GM18873 (cell line): Measurements from ENCODE around the gene ADGB.

Experiments used
- ATAC-seq: cut with Tn5 transposase; IDR thresholded peaks from one replicate; pipeline ENCODE4 v1.9.1; 2021; ENCODE audit warnings: mild to moderate bottlenecking, moderate library complexity, moderate number of reproducible peaks; ENCODE audit not compliant: unreplicated experiment, low FRiP score

The ADGB gene

DNA sequence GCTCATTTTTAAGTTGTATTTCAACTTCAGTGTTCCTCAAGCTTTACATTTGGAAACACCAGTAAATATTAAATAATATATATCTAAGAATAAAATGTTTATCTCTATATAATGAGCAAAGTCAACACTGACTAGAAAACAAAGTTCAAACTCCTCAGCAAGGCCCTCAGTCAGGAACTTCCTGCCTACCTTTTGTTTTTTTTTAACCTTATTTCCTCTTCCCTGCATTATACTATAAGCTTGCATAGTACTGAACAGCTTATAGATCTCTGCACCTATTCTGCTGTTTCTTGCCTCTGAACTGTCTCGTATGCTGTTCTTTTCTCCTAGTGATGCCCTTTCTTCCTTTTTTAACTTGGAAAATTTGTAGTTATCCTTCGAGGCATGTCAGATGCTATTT, 29.6 kb downstream of the ADGB start:
- ATAC-seq, result no peak

DNA sequence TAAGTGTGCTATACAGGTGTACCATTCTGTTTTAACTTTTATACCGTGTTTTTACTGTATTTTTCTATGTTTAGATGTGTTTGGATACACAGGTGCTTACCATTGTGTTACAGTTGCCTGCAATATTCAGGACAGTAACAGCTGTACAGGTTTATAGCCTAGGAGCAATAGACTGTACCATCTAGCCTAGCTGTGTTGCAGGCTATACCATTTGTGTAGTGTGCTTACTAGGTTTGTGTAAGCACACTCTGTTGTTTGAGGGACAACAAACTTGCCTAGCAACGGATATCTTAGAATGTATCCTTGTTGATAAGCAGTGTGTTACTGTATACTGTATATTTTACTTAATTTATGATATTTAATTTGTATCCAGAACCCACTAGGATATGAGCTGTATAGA, 35.2 kb downstream of the ADGB start:
- no peak for ATAC-seq

DNA sequence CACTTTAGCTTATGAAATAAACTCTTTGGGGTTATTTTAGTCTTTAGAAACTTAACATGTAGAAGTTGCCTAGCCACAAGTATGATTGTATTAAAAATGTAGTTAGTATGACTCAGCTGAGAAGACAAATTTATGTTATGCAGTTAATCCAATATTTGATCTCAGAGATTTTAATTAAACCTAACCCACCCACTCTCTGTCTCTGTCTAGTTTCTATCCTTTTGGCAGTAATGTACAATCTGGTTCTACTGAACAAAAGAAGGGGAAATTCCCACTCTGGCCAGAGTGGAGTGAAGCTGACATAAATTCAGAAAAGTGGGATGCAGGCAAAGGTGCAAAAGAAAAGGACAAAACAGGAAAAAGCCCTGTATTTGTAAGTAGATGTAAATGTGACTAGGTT, 36.4 kb downstream of the ADGB start:
- ATAC-seq, result no peak

DNA sequence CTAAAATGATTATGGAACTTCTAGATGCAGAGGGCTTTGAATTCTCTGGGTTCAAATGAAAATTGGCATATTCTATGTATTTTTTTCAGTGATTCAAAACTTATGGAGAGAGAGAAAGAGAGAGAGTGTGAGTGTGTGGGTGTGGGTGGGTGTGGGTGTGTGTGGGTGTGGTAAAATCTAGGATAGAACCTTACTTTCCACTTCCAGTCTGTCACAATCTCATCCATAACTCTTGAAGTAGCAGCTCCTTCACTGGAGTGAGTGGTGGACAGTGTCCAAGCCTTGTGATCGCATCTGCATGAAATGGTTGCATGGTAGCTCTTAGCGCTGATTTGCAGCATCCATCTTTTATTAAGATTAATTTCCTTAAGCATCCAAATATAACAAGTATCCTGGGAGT, 37.7 kb downstream of the ADGB start:
- no peak for ATAC-seq

DNA sequence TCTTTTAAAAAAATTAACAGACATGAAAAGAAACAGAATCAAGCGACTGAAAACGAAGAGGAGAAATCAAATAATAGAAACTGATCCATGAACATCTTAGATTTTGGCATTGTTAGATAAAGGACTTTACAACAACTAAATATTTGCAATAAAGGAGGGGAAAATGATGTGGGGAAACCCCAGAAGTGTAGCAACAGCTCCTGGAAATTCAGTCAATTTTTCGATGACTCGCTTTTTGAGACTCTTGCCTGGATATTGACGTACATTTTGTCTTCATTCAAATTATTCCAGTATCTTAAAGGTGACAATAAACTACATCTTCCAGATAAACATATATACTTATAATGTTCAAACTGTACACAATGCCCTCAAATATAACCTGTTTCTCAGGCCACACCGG, 44.1 kb downstream of the ADGB start:
- ATAC-seq, result no peak

DNA sequence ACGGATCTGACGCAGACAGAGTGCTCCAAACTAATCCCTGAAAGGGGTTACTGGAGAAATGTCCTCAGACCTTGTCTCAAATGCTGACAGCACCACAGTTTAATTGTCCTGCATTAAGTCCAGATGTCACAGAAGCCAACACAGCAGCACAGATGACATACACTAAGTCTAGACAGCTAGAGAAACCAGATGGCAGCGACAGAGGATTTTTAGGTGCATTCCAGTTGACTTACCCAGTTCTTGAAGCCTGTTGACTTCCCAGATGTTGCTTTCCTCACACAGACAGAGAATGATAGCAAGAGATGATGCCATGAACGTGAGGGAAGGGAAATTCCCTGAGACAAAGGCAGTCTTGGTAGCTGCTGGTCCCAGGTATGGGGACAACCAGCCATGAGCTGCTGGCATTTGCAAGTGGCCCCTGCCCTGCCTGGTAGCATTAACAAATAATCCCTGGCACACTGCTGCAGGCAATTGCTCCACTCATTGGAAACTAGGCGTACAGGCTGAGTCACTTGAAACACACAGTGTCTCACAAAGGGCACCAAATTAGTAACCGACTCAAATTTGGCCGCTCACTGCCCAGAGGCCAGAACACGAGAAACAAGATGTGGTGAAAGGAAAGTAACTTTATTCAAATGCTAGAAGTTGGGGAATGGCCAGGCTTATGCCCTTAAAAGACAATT, 52.2 kb downstream of the ADGB start:
- ATAC-seq, result no peak

DNA sequence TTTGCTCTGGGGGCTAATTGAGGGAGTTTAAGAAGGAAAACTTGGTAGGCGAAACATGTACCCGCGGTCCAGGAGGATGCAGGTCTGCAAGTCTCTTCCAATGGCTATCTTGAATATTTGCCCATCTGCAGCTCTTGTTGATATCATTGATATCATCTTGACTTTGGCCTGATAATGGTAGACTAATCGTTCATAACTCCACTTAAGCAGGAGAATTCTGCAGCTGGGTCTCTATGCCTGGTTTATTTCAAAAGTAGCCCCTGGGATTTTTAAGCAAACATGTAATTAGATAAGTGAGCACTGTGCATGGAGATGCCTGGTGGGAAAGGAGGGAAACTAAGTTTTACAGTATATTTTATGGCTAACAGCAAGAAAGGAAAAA, 52.7 kb downstream of the ADGB start:
- ATAC-seq, result no peak

DNA sequence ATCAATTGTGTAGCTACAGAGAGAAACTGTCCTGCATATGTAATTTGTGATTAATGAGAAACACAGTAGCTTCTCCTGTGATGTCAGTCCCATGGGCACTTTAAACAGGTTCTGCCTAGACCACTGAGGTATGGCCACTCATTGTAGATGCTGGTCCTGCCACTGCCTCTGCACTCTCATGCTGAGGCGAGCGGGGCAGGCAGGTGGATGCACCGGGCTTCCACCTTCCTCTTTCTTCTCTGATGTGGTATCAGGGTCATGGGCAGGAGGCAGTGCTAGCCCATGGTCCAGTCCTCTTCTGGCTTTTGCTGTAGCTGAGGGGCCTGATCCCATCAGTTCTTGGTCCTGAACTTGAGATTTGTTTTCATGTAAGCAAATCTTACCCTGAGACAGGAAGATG, 58.7 kb downstream of the ADGB start:
- no peak for ATAC-seq

DNA sequence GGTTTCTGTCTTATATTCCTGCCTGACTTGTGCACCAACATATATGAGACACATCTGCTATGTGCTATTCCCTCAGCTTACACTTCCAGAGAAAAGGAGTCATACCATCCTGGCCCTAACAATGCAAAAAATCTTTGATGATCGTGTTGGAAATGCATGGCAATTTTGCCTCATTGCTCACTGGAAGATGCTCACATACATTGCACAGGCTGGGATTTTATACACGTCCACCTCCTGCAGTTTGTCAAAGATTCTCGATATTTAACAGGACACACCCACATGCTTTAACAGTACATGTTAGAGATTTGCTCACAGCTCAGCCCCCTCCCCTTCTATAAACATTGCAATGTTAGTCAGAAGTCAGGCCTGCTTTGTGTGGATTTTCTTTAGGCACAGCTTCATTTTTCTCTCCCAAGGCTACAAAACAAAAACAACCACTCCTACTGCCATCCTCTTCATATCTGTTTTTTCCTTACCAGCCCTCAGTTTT, 66.1 kb downstream of the ADGB start:
- no peak for ATAC-seq

DNA sequence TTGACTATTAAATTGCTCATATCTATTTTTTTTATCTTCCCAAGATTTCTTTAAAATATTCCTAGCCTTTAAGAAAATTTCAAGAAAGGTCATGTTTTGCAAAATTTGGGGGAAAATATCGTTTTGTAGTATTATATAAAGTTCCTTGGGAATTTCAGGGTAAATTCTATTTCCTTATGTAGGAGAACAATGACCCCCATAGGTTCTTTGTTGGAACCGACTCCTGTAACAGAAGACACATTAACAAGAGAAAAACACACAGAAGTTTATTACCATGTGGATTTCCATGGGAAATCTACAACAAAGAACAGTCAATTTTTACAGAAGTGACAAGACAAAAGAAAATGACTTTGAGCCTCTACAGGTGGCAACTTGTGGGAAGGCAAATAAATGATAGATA, 68.1 kb downstream of the ADGB start:
- no peak for ATAC-seq

DNA sequence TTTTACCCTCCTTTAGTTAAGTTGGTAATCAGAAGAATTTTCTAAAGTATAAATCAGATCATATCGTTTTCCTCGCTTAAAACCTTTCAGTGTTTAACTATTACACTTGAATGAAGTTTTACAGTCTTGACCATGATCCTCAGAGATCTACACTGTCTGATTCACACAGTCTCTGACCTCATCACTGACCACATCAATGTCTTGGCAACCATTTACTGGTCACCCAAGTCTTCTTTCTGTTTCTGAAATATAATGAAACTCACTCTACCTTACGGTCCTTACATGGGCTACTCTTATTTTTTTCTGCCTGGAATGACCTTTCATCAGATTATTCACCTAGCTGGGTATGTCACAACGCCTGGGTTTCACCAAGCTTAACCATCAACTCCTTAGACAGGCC, 71.4 kb downstream of the ADGB start:
- no peak for ATAC-seq

DNA sequence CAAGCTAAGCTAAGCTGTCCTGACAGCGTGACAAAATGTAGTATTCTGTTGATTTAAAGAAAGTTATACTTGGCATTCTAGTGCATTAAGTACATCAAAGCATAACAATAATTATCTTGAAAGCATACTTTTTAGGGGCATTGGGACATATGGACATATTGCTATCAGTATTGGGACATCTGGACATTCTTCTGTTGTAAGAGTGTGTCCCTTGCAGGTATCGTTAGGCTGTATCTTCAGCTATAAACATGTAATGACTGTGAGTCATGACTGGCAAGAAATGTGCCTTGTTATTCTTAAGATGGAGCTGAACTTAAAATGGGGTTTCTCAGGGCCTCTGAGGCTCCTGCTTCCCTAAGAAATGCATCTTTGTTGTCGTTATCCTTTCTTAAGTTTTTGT, 74.3 kb downstream of the ADGB start:
- no peak for ATAC-seq

DNA sequence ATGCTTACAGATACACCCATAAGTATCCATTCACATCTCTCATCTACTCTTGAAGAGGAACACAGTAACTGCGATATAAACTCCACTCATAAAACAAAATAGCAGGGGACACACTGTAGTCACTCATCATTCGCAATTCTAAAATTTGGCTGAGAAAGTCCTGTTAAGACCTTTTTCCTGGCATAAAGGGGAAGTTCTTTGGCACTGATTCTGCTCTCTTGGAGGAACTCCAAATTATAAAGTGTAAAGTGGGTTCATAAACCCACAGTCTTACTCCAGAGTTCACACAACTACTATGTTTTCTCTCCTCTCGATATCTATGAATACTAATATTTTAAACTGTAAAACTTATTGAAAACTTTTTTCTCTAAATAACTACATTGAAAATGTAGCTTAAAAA, 80.6 kb downstream of the ADGB start:
- no peak for ATAC-seq

DNA sequence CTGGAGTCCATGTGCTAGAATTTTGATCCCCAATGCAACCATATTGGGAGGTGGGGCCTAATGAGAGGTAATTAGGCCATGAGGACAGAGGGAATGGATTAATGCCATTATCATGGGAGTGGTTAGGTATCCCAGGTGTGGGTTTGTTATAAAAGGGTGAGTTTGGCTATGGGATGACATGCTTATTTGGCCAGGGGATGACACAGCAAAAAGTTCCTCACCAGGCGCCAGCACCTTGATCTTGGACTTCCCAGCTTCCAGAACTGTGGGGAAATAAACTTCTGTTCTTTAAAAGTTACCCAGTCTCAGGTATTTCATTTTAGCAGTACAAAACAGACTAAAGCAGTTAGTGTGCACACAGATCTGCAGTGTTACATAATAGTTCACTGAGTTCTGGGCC, 84.1 kb downstream of the ADGB start:
- ATAC-seq, result no peak

DNA sequence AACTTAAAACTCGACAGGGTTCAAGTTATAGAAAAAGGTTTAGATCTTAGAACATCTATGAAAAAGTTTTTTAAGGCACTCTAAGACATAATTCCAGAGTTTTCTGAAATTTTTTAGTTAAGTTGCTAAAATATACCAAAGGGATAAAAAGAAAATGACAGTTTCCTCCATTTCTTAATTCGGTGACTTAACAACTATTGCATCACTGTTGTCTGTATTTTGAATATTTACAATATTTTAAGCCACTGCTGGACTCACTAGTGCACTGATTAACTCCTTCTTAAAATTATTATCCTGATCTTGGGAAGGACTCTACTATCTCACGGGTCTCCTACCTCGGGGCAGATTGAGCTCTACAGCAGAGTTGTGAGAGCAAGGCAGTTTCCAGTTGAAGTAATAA, 91.0 kb downstream of the ADGB start:
- ATAC-seq, result no peak

DNA sequence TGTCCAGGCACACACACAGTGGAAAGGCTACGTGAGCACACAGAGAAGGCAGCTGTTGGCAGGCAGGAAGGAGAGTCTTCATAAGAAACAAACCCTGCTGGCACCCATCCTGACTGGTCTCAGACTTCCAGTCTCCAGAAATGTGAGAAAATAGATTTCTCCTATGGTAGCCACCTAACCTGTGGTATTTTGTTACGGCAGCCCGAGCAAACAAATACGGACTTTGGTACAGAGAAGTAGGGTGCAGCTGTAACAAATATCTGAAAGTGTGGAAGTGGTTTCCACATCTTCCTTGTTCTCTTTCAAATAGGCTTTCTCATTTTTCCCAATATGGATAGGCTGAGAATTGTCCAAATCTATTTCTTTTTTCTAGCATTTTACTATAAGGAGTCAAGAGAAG, 94.6 kb downstream of the ADGB start:
- no peak for ATAC-seq

DNA sequence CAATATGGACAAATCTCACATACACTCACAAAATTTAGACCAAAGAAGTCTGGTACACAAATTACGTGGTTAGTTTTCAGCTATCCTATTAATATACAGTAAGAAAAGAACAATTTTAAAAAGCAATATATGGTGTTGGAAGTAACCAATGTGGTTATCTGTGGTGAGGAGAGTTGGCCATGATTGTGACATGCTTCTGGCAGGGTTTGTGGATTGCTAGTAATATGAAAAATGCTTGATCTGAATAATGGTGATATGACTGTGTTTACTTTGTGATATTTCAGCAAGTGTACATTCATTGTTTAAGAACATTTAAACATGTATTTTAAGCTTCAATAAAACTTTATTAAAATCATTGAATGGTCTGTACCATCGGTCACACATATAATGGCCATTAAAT, 99.1 kb downstream of the ADGB start:
- no peak for ATAC-seq

DNA sequence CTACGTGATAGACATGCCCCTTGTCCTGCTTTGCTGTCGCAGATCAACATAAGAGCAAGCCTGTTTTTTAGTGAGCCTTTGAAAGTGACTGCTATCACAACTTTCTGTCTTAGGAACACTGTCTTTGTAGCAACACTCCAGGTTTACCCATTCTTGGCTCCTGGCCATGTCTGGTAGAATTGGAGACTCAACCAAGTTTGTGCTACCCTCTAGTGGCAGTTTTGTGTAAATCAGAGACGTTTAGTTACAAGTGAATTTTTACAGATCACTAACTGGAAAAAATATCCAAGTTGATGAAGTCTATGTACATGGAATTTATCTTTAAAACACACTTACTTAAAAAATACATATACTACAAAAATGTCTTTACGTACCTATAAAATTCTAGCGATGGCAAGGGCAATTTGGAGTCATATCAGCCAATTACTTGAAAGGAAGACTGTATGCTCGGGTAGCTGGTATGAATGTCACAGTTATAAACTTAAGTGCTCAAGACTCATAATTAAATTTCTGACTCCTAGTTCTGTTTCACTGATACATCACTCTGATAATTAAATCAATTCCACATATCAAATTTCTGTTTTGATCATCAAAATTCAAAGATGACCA, 101.4 kb downstream of the ADGB start:
- ATAC-seq, result peak; percentile 72

DNA sequence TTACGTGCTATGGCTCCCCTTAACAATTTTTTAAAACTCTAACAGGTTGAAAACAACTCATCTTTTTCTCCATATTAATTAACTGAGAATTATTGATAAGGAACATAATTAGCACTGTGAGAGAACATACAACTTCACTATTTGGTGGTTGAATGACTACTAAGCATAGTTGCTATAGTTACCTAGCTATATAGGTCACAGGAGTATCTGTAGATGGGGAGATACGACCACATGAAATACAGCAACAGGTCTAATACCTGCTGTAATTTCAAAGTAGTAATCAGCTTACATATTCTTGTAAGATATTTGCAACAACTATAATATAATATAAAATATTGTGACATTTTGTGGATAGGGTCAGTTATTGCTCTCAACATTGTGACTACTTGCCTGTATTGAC, 102.9 kb downstream of the ADGB start:
- ATAC-seq, result no peak

DNA sequence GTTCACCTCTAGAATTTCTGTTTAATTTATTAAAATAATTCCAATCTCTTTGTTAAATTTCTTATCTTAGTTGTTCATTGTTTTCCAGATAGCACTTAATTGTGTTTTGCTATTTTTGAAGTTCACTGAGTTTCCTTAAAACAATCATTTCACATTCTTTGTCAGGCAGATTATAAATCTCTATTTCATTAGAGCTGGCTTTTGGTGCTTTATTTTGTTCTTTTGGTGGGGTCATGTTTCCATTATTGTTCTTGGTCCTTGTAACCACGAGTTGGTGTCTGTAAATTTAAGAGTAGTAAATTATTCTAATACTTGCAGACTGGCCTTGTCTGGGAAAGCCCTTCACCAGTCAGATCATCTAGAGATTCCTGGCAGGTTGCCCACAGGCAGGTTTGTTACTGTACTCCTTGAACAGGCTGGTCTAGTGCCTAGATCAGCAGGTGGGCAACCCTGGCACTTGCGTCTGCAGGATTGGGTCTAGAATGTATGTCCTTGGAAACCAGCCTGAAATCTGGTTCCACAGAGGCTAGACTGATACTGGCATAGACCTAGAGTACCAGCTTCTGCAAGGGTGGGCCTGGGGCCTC, 110.4 kb downstream of the ADGB start:
- ATAC-seq, result no peak

DNA sequence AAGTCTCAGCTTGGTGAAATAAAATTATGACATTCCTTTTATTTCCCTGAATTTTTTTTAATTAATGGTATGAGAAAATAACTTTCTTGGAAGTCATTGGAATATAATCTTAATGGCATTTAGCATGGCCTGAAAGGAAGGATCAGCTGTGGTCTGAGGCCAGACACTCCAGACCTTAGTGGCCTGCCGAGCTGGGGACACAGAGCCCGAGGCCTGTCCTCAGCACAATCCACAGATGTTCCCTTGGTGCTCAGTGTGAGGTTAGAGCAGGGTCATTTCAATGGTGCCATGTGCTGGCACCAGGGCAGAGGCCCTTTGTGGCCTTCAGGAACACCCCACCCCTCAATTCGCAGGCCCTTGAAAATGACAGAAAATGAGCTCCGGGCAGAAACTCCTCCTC, 120.6 kb downstream of the ADGB start:
- ATAC-seq, result no peak

DNA sequence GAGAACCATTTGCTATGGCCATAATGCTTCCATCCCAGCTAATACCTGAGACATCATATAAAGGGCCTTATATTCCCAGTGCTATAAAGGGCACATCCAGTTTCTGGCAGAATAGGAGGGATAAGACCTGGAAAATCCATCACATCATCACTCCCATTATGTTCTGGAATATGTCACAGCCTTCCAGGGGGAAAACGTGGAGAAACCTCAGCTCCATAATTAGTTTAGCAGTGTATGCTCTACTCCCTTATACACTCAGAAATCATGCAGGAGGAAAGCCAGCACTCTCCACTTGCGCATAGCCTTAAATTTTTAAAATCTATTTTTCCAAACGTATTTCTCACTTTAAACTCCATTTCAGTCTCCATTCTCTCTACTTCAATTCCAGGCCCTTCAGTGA, 140.9 kb downstream of the ADGB start:
- no peak for ATAC-seq
